HEK293 (cell line): Measurements from ENCODE around the gene APOBEC2.
A peak's percentile ranks its signal among the peaks of the same experiment; 100 is the strongest.

ENCODE experiments used
- GLI4 ChIP-seq: fragments of 450-650 bp; formaldehyde crosslinking; IDR thresholded peaks from 2 replicates; pipeline ENCODE4 v1.5.1; 2016; ENCODE audit warnings: missing biosample characterization, missing genetic modification characterization
- KLF7 ChIP-seq: fragments of 450-650 bp; formaldehyde crosslinking; IDR thresholded peaks from 2 replicates; pipeline ENCODE4 v1.5.1; 2016; ENCODE audit warnings: missing biosample characterization, missing genetic modification characterization, borderline replicate concordance
- PRDM1 ChIP-seq: fragments of 450-650 bp; formaldehyde crosslinking; IDR thresholded peaks from 2 replicates; pipeline ENCODE4; 2016; ENCODE audit warnings: missing biosample characterization, missing genetic modification characterization
- ZBTB1 ChIP-seq: fragments of 450-650 bp; formaldehyde crosslinking; IDR thresholded peaks from 2 replicates; pipeline ENCODE4 v1.5.1; 2016; ENCODE audit warnings: missing biosample characterization, missing genetic modification characterization
- ZBTB48 ChIP-seq: fragments of 450-650 bp; formaldehyde crosslinking; IDR thresholded peaks from 2 replicates; pipeline ENCODE4 v1.5.1; 2016; ENCODE audit warnings: missing biosample characterization, missing genetic modification characterization
- ZFP3 ChIP-seq: fragments of 450-650 bp; formaldehyde crosslinking; IDR thresholded peaks from 2 replicates; pipeline ENCODE4 v1.5.1; 2016; ENCODE audit warnings: low read depth, missing biosample characterization, missing genetic modification characterization
- ZIC2 ChIP-seq: fragments of 450-650 bp; formaldehyde crosslinking; IDR thresholded peaks from 2 replicates; pipeline ENCODE4 v1.5.1; 2016; ENCODE audit warnings: missing biosample characterization, missing genetic modification characterization
- ZNF121 ChIP-seq: fragments of 450-650 bp; formaldehyde crosslinking; IDR thresholded peaks from 2 replicates; pipeline ENCODE4 v1.5.1; 2016; ENCODE audit warnings: missing biosample characterization, missing genetic modification characterization
- ZNF138 ChIP-seq: fragments of 450-650 bp; formaldehyde crosslinking; IDR thresholded peaks from 2 replicates; pipeline ENCODE4 v1.5.1; 2016; ENCODE audit warnings: missing biosample characterization, missing genetic modification characterization, borderline replicate concordance
- ZNF174 ChIP-seq: fragments of 450-650 bp; formaldehyde crosslinking; IDR thresholded peaks from 2 replicates; pipeline ENCODE4 v1.5.0; 2017; ENCODE audit warnings: missing biosample characterization, mild to moderate bottlenecking, missing genetic modification characterization
- ZNF184 ChIP-seq: fragments of 450-650 bp; IDR thresholded peaks from 2 replicates; pipeline ENCODE4 v1.5.1; 2018; ENCODE audit warnings: missing biosample characterization, mild to moderate bottlenecking, missing genetic modification characterization
- ZNF19 ChIP-seq: fragments of 450-650 bp; formaldehyde crosslinking; IDR thresholded peaks from 2 replicates; pipeline ENCODE4; 2016; ENCODE audit warnings: missing biosample characterization, missing genetic modification characterization, low read depth
- ZNF266 ChIP-seq: fragments of 450-650 bp; formaldehyde crosslinking; IDR thresholded peaks from 2 replicates; pipeline ENCODE4 v1.5.1; 2016; ENCODE audit warnings: missing biosample characterization, missing genetic modification characterization, low read depth
- ZNF426 ChIP-seq: fragments of 450-650 bp; formaldehyde crosslinking; IDR thresholded peaks from 2 replicates; pipeline ENCODE4 v1.5.1; 2017; ENCODE audit warnings: missing biosample characterization, missing genetic modification characterization, mild to moderate bottlenecking, inconsistent platforms, moderate library complexity
- ZNF48 ChIP-seq: fragments of 450-650 bp; formaldehyde crosslinking; IDR thresholded peaks from 2 replicates; pipeline ENCODE4 v1.5.1; 2016; ENCODE audit warnings: missing biosample characterization, missing genetic modification characterization
- ZNF555 ChIP-seq: fragments of 450-650 bp; formaldehyde crosslinking; conservative IDR thresholded peaks from 2 replicates; pipeline ENCODE4 v1.5.1; 2017; ENCODE audit warnings: missing biosample characterization, mild to moderate bottlenecking, missing genetic modification characterization, inconsistent platforms
- ZNF623 ChIP-seq: fragments of 450-650 bp; formaldehyde crosslinking; IDR thresholded peaks from 2 replicates; pipeline ENCODE4 v1.5.1; 2016; ENCODE audit warnings: missing biosample characterization, missing genetic modification characterization
- ZNF629 ChIP-seq: fragments of 450-650 bp; formaldehyde crosslinking; IDR thresholded peaks from 2 replicates; pipeline ENCODE4 v1.5.1; 2017; ENCODE audit warnings: missing biosample characterization, missing genetic modification characterization
- ZNF677 ChIP-seq: fragments of 450-650 bp; IDR thresholded peaks from 2 replicates; pipeline ENCODE4 v1.5.0; 2018; ENCODE audit warnings: missing biosample characterization, mild to moderate bottlenecking, missing genetic modification characterization, moderate library complexity
- ZNF701 ChIP-seq: fragments of 450-650 bp; formaldehyde crosslinking; IDR thresholded peaks from 2 replicates; pipeline ENCODE4 v1.5.1; 2016; ENCODE audit warnings: missing biosample characterization, missing genetic modification characterization
- ZNF777 ChIP-seq: fragments of 450-650 bp; formaldehyde crosslinking; IDR thresholded peaks from 2 replicates; pipeline ENCODE4 v1.5.1; 2017; ENCODE audit warnings: missing biosample characterization, missing genetic modification characterization, borderline replicate concordance
- TF ChIP-seq, protein P1 (sequence below): fragments of 450-650 bp; formaldehyde crosslinking; IDR thresholded peaks from 2 replicates; pipeline ENCODE4 v1.5.1; 2016; ENCODE audit warnings: missing biosample characterization, missing genetic modification characterization
- TF ChIP-seq, protein P2 (sequence below): fragments of 450-650 bp; IDR thresholded peaks from 2 replicates; pipeline ENCODE4 v1.5.1; 2018; ENCODE audit warnings: missing biosample characterization, missing genetic modification characterization
- TF ChIP-seq, protein P3 (sequence below): fragments of 450-650 bp; IDR thresholded peaks from 2 replicates; pipeline ENCODE4 v1.5.1; 2018; ENCODE audit warnings: missing biosample characterization, mild to moderate bottlenecking, missing genetic modification characterization
- TF ChIP-seq, protein P4 (sequence below): fragments of 450-650 bp; formaldehyde crosslinking; IDR thresholded peaks from 2 replicates; pipeline ENCODE4 v1.5.1; 2016; ENCODE audit warnings: missing biosample characterization, missing genetic modification characterization
- TF ChIP-seq, protein P5 (sequence below): fragments of 450-650 bp; formaldehyde crosslinking; IDR thresholded peaks from 2 replicates; pipeline ENCODE4 v1.5.1; 2016; ENCODE audit warnings: missing biosample characterization, missing genetic modification characterization, borderline replicate concordance
- TF ChIP-seq, protein P6 (sequence below): fragments of 450-650 bp; formaldehyde crosslinking; IDR thresholded peaks from 2 replicates; pipeline ENCODE4 v1.5.1; 2016; ENCODE audit warnings: missing biosample characterization, missing genetic modification characterization
- TF ChIP-seq, protein P7 (sequence below): fragments of 450-650 bp; formaldehyde crosslinking; IDR thresholded peaks from 2 replicates; pipeline ENCODE4 v1.5.1; 2016; ENCODE audit warnings: missing biosample characterization, missing genetic modification characterization

The APOBEC2 gene

DNA sequence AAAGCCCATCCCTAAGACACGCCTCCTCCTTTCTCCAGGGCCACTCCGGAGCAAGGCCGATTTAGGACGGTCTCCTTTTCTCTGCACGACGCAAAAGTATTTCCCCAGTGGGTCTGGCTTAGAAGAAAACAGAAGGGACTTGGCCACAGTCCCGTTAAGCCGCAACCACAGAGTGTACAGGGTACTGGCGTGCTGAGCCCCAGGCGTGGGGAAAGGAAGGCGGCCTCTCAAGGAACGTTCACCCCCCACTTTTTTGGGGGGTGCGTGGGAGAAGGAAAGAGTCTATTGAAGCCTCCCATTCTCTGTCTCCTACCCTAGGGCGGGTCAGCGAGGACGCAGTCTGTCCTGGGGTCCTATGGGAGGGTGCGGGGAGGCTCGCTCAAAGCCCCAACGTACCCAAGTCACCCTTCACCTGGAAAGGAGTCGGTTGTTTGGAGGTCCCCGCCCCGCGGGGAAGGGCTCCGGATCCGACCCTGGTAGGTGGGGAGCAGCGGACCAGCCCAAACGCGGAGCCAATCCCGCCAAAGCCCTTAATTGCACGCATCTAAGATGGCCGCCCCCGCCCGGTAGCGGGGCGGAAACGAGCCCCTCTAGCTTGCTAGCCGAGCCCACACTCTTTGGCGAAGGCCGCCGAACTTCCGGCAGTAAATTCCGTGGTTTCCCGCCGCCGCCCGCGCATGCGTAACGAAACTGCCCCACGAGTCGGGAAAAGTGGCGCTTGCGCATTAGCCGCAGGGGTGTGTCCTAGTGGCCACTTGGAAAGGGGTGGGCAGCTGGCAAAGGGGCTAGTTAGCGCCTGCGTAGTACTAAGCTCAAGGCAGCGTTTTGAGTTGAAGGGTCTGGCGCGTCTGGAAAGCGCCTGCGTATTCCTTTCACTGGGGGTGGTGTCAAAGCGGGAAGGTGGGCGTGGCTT lies 19.2 kb downstream of the APOBEC2 start, which contains the start of gene OARD1 (continued):
- TF ChIP-seq, protein P1, sequence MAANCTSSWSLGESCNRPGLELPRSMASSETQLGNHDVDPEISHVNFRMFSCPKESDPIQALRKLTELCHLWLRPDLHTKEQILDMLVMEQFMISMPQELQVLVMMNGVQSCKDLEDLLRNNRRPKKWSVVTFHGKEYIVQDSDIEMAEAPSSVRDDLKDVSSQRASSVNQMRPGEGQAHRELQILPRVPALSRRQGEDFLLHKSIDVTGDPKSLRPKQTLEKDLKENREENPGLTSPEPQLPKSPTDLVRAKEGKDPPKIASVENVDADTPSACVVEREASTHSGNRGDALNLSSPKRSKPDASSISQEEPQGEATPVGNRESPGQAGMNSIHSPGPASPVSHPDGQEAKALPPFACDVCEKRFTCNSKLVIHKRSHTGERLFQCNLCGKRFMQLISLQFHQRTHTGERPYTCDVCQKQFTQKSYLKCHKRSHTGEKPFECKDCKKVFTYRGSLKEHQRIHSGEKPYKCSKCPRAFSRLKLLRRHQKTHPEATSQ: 0 out of 2 replicates have a peak, but pooled peaks have one; percentile 17
- TF ChIP-seq, protein P2, sequence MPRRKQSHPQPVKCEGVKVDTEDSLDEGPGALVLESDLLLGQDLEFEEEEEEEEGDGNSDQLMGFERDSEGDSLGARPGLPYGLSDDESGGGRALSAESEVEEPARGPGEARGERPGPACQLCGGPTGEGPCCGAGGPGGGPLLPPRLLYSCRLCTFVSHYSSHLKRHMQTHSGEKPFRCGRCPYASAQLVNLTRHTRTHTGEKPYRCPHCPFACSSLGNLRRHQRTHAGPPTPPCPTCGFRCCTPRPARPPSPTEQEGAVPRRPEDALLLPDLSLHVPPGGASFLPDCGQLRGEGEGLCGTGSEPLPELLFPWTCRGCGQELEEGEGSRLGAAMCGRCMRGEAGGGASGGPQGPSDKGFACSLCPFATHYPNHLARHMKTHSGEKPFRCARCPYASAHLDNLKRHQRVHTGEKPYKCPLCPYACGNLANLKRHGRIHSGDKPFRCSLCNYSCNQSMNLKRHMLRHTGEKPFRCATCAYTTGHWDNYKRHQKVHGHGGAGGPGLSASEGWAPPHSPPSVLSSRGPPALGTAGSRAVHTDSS (tag by site-specific recombination): no peak
- TF ChIP-seq ZNF555 (tag by site-specific recombination): no peak
- no peak for TF ChIP-seq ZNF701 (tag by site-specific recombination)
- no peak for TF ChIP-seq ZNF426 (tag by site-specific recombination)
- TF ChIP-seq ZBTB48 (tag by site-specific recombination): 0 out of 2 replicates have a peak, but pooled peaks have one; percentile 33
- TF ChIP-seq ZNF629 (tag by site-specific recombination): peak; percentile 73
- TF ChIP-seq ZNF677 (tag by site-specific recombination): no peak
- no peak for TF ChIP-seq ZFP3
- no peak for TF ChIP-seq KLF7 (tag by site-specific recombination)
- no peak for TF ChIP-seq ZNF48 (tag by site-specific recombination)
- no peak for TF ChIP-seq ZNF777 (tag by site-specific recombination)
- no peak for TF ChIP-seq ZNF623 (tag by site-specific recombination)
- TF ChIP-seq ZBTB1: no peak
- TF ChIP-seq, protein P3, sequence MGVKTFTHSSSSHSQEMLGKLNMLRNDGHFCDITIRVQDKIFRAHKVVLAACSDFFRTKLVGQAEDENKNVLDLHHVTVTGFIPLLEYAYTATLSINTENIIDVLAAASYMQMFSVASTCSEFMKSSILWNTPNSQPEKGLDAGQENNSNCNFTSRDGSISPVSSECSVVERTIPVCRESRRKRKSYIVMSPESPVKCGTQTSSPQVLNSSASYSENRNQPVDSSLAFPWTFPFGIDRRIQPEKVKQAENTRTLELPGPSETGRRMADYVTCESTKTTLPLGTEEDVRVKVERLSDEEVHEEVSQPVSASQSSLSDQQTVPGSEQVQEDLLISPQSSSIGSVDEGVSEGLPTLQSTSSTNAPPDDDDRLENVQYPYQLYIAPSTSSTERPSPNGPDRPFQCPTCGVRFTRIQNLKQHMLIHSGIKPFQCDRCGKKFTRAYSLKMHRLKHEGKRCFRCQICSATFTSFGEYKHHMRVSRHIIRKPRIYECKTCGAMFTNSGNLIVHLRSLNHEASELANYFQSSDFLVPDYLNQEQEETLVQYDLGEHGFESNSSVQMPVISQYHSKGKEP (tag by site-specific recombination): no peak
- no peak for TF ChIP-seq GLI4 (tag by site-specific recombination)
- TF ChIP-seq, protein P4, sequence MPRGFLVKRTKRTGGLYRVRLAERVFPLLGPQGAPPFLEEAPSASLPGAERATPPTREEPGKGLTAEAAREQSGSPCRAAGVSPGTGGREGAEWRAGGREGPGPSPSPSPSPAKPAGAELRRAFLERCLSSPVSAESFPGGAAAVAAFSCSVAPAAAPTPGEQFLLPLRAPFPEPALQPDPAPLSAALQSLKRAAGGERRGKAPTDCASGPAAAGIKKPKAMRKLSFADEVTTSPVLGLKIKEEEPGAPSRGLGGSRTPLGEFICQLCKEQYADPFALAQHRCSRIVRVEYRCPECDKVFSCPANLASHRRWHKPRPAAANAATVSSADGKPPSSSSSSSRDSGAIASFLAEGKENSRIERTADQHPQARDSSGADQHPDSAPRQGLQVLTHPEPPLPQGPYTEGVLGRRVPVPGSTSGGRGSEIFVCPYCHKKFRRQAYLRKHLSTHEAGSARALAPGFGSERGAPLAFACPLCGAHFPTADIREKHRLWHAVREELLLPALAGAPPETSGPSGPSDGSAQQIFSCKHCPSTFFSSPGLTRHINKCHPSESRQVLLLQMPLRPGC (tag by site-specific recombination): no peak
- TF ChIP-seq, protein P5, sequence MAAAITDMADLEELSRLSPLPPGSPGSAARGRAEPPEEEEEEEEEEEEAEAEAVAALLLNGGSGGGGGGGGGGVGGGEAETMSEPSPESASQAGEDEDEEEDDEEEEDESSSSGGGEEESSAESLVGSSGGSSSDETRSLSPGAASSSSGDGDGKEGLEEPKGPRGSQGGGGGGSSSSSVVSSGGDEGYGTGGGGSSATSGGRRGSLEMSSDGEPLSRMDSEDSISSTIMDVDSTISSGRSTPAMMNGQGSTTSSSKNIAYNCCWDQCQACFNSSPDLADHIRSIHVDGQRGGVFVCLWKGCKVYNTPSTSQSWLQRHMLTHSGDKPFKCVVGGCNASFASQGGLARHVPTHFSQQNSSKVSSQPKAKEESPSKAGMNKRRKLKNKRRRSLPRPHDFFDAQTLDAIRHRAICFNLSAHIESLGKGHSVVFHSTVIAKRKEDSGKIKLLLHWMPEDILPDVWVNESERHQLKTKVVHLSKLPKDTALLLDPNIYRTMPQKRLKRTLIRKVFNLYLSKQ (tag by site-specific recombination): no peak
- TF ChIP-seq, protein P6, sequence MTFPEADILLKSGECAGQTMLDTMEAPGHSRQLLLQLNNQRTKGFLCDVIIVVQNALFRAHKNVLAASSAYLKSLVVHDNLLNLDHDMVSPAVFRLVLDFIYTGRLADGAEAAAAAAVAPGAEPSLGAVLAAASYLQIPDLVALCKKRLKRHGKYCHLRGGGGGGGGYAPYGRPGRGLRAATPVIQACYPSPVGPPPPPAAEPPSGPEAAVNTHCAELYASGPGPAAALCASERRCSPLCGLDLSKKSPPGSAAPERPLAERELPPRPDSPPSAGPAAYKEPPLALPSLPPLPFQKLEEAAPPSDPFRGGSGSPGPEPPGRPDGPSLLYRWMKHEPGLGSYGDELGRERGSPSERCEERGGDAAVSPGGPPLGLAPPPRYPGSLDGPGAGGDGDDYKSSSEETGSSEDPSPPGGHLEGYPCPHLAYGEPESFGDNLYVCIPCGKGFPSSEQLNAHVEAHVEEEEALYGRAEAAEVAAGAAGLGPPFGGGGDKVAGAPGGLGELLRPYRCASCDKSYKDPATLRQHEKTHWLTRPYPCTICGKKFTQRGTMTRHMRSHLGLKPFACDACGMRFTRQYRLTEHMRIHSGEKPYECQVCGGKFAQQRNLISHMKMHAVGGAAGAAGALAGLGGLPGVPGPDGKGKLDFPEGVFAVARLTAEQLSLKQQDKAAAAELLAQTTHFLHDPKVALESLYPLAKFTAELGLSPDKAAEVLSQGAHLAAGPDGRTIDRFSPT (tag by site-specific recombination): no peak
- peak; percentile 84 for TF ChIP-seq PRDM1 (tag by site-specific recombination)
- no peak for TF ChIP-seq ZNF19 (tag by site-specific recombination)
- no peak for TF ChIP-seq ZNF174 (tag by site-specific recombination)
- no peak for TF ChIP-seq ZNF138 (tag by site-specific recombination)
- TF ChIP-seq, protein P7, sequence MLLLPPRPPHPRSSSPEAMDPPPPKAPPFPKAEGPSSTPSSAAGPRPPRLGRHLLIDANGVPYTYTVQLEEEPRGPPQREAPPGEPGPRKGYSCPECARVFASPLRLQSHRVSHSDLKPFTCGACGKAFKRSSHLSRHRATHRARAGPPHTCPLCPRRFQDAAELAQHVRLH (tag by site-specific recombination): 0 out of 2 replicates have a peak, but pooled peaks have one; percentile 4
- no peak for TF ChIP-seq ZNF121 (tag by site-specific recombination)
- TF ChIP-seq ZIC2 (tag by site-specific recombination): no peak; the same call in 1 of the 2 replicates
- no peak for TF ChIP-seq ZNF184 (tag by site-specific recombination)
- TF ChIP-seq ZNF266 (tag by site-specific recombination): 0 out of 2 replicates have a peak, but pooled peaks have one; percentile 11
